ENCODE measurements around the gene MAGIX. TPM values are rescaled to one million over a fixed set of nuclear protein-coding genes. Genes with fewer than 3 reads are reported as not detected.

Gene MAGIX
- total and polyA plus RNA-seq, 5 donors: 9.0 to 16.6 (median 15.9) TPM

- WGBS: 56% methylated on average over 2 of the region's 2 CpGs
- no peak overlapping the region for H3K27ac ChIP-seq (ENCODE audit: low read length)
These were observed 31.0 kb downstream of the MAGIX start for GRCh38 chrX:49193542-49193964.

DNA sequence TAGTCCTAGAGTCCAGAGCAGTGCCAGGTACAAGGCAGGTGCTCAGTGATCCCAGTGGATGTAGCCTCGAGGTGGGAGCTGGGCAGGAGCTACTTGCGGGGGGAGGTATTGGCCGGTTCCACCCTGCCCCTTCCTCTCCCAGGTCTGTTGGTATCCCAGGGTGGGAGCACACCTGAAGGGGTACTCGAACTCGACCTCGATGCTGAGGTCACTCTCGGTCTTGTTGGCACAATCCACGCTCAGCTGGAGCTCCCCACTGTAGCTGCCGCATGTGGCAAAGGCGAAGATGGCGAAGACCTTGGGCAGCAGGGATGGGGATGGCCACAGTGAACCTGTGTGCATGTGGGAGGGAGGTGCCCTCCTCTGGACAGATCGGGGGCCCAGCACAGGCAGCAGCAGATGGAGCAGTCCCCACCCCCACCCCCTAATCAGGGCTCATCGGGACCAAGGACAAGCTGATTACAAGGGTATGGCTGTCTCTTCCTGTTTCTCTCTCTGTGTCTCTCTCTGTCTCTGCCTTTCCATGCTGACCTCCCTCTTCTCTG lies 35.1 kb downstream of the MAGIX start:
- intact Hi-C loops (cut with DNase I): loop anchor here in 2 of 4 donors (10.0 kb wide), 2 partner anchors 67 to 77 kb away; partner anchors contain the start of genes FOXP3 (in 1 of the 2) and PPP1R3F (in 1 of the 2)
- WGBS: 73% methylated on average over 13 of the region's 13 CpGs
- ATAC-seq (no peak), DNase-seq (no peak)
- Histone ChIP-seq H3K27ac (ENCODE audit: low read length) (no peak overlapping the region), H3K27me3 (ENCODE audit: control insufficient read depth, insufficient read depth) (no peaks in the 10 kb centered on the region), H3K9me3 (ENCODE audit: control insufficient read depth, low read length) (no peaks in the 10 kb centered on the region), H3K4me1 (ENCODE audit: control insufficient read depth, insufficient read depth, low read length) (no peaks in the 10 kb centered on the region), H3K4me3 (ENCODE audit: low read length) (no peak overlapping the region)

More at GRCh38 chrX:49193542-49193964, 31.0 kb downstream of the MAGIX start:
- Histone ChIP-seq H3K4me3 (ENCODE audit: low read length) (no peak overlapping the region), H3K4me1 (ENCODE audit: control insufficient read depth, insufficient read depth, low read length) (no peaks in the 10 kb centered on the region), H3K9me3 (ENCODE audit: control insufficient read depth, low read length) (no peaks in the 10 kb centered on the region), H3K27me3 (ENCODE audit: control insufficient read depth, insufficient read depth) (no peaks in the 10 kb centered on the region)
- no peak for ATAC-seq
- intact Hi-C loops (cut with DNase I): loop anchor here in 2 of 4 donors (10.0 kb wide), 2 partner anchors 71 to 81 kb away; partner anchors contain the start of genes FOXP3 (in 1 of the 2) and PPP1R3F (in 1 of the 2)
- no peak for DNase-seq

GRCh38 chrX:49198540-49199314 lies 36.2 kb downstream of the MAGIX start:
- DNase-seq (no peak), ATAC-seq (no peak)
- Histone ChIP-seq H3K27ac (ENCODE audit: low read length) (no peak overlapping the region), H3K27me3 (ENCODE audit: control insufficient read depth, insufficient read depth) (no peaks in the 10 kb centered on the region), H3K4me3 (ENCODE audit: low read length) (no peak overlapping the region), H3K9me3 (ENCODE audit: control insufficient read depth, low read length) (no peaks in the 10 kb centered on the region), H3K4me1 (ENCODE audit: control insufficient read depth, insufficient read depth, low read length) (no peaks in the 10 kb centered on the region)
- 15% methylated on average over 12 of the region's 12 CpGs for WGBS
- intact Hi-C loops (cut with DNase I): loop anchor here in 2 of 4 donors (10.0 kb wide), 2 partner anchors 66 to 76 kb away; partner anchors contain the start of genes FOXP3 (in 1 of the 2) and PPP1R3F (in 1 of the 2)

- no peaks in the 10 kb centered on the region for H3K27me3 ChIP-seq (ENCODE audit: control insufficient read depth, insufficient read depth)
- DNase-seq (no peak), ATAC-seq (no peak)
- WGBS: 10% methylated on average over 11 of the region's 11 CpGs
- H3K27ac ChIP-seq (ENCODE audit: low read length): no peak overlapping the region
- H3K9me3 ChIP-seq (ENCODE audit: control insufficient read depth, low read length): no peaks in the 10 kb centered on the region
- H3K4me1 ChIP-seq (ENCODE audit: control insufficient read depth, insufficient read depth, low read length): no peaks in the 10 kb centered on the region
- no peak overlapping the region for H3K4me3 ChIP-seq (ENCODE audit: low read length)
- intact Hi-C loops (cut with DNase I): loop anchor here in 2 of 4 donors (10.0 kb wide), 2 partner anchors 66 to 76 kb away; partner anchors contain the start of genes FOXP3 (in 1 of the 2) and PPP1R3F (in 1 of the 2)
These were observed 36.7 kb downstream of the MAGIX start for GRCh38 chrX:49199315-49199595.

DNA sequence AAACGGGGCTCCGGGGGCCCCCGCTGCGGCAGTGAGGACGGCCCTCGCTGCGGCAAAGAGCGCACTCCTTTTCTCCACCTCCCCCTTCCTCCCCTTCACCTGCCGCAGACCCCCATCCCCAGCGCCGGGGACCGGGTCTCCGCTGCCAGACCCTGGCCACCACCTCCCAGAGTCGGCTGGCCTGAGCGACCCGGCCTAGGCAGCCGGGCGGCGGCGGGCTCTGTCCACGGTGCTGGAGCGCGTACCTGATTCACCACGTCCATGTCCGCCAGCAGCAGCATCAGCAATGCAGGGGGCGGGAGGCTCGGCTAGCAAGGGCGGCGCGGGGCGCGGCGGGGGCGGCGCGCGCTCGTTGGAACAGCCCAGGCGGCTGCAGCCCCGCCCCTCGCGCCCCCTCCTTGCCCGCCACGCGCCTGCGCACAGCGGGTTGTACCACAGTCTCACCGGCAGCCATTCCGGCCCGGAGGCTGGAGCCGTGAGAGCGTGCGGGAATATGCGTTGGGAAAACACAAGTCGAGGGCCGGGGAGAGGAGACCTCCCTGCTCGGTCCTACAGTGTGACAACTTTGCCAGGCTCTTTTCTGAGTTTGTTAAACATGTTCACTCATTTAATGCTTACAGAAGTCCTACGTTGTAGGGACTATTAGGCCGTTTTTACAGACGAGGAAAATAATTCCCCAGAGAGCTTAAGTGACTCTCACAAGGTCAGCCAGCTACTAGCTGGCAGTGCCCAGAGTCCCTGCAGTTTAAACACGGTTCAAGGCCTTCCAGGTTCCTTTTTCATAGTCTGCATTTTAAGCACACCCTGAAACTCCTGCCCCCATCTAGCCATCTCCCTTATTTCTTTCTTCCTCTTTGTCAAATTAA lies 37.6 kb downstream of the MAGIX start, which contains the start of gene SYP:
Gene SYP (minus strand): TSS at position 288 of the 866 bp plus-strand sequence. CDS start 7 bp downstream, at position 281.
- peak; percentile 90 to 95 (median 95) for DNase-seq
- peak within 1 kb of the TSS; percentile 79 for H3K27ac ChIP-seq (ENCODE audit: low read length)
- no peaks in the 10 kb centered on the region for H3K27me3 ChIP-seq (ENCODE audit: control insufficient read depth, insufficient read depth)
- intact Hi-C loops (cut with DNase I): loop anchor here in 2 of 4 donors (10.0 kb wide), 2 partner anchors 65 to 75 kb away; partner anchors contain the start of genes FOXP3 (in 1 of the 2) and PPP1R3F (in 1 of the 2)
- peak within 1 kb of the TSS; percentile 33 for H3K4me3 ChIP-seq (ENCODE audit: low read length)
- no peaks in the 10 kb centered on the region for H3K9me3 ChIP-seq (ENCODE audit: control insufficient read depth, low read length)
- under 1% methylated on average over 58 of the region's 61 CpGs for WGBS
- no peaks in the 10 kb centered on the region for H3K4me1 ChIP-seq (ENCODE audit: control insufficient read depth, insufficient read depth, low read length)
- ATAC-seq: peak; percentile 91 to 92

GRCh38 chrX:49202022-49202421 lies 39.5 kb downstream of the MAGIX start:
- Histone ChIP-seq H3K4me1 (ENCODE audit: control insufficient read depth, insufficient read depth, low read length) (no peaks in the 10 kb centered on the region), H3K4me3 (ENCODE audit: low read length) (no peak overlapping the region), H3K27me3 (ENCODE audit: control insufficient read depth, insufficient read depth) (no peaks in the 10 kb centered on the region), H3K9me3 (ENCODE audit: control insufficient read depth, low read length) (no peaks in the 10 kb centered on the region), H3K27ac (ENCODE audit: low read length) (no peak overlapping the region)
- 99% methylated on average over 2 of the region's 2 CpGs for WGBS
- DNase-seq: no peak
- intact Hi-C loops (cut with DNase I): no loop called here
- no peak for ATAC-seq

DNA sequence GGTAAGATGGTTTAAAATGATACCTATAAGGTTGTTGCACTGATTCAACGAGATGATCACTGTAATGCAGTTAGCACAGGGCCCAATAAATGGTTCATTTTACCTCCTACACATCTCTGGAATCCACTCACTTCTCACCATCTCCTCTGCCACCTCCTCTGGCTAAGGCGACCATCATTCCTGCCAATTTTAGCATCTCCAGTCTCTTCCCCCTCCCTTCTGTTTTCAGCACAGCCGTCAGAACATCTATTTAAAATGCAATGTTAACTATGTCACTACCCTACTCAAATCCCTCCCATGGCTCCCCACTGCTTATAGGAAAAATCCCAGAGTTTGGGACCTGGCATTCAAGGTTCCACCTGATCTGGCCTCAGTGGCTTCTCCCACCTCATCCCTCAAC lies 41.0 kb downstream of the MAGIX start:
- 50% methylated on average over 3 of the region's 3 CpGs for WGBS
- Histone ChIP-seq H3K27me3 (ENCODE audit: control insufficient read depth, insufficient read depth) (no peaks in the 10 kb centered on the region), H3K4me1 (ENCODE audit: control insufficient read depth, insufficient read depth, low read length) (no peaks in the 10 kb centered on the region), H3K4me3 (ENCODE audit: low read length) (no peak overlapping the region), H3K27ac (ENCODE audit: low read length) (peak overlapping the region; percentile 66), H3K9me3 (ENCODE audit: control insufficient read depth, low read length) (no peaks in the 10 kb centered on the region)
- DNase-seq: no peak
- ATAC-seq: peak in 1 of 2 donors; percentile 35
- intact Hi-C loops (cut with DNase I): no loop called here

DNA sequence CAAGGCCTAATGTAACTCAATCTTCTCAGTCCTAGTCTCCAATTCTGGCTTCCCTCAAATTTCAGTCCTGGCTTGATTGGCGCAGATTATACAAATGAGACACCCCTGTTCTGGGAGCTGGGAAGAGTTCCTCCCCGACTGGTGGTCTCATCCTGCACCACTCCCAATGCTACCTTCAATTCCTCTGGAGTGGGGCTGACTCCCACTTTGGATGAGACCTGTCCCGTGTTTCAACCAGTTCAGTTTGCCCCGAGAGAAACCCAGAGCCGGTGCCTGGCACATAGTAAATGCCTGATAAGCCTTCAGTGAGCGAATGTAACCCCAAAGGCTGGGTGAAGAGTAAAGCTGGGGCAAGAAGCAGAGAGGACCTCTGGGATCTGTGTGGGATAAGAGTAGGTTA lies 41.5 kb downstream of the MAGIX start:
- intact Hi-C loops (cut with DNase I): no loop called here
- H3K4me1 ChIP-seq (ENCODE audit: control insufficient read depth, insufficient read depth, low read length): no peaks in the 10 kb centered on the region
- H3K9me3 ChIP-seq (ENCODE audit: control insufficient read depth, low read length): no peaks in the 10 kb centered on the region
- no peak for DNase-seq
- peak overlapping the region; percentile 66 for H3K27ac ChIP-seq (ENCODE audit: low read length)
- no peaks in the 10 kb centered on the region for H3K27me3 ChIP-seq (ENCODE audit: control insufficient read depth, insufficient read depth)
- WGBS: 78% methylated on average over 6 of the region's 6 CpGs
- H3K4me3 ChIP-seq (ENCODE audit: low read length): no peak overlapping the region
- no peak for ATAC-seq

GRCh38 chrX:49204709-49205108 lies 42.2 kb downstream of the MAGIX start:
- no peak for DNase-seq
- intact Hi-C loops (cut with DNase I): no loop called here
- Histone ChIP-seq H3K4me1 (ENCODE audit: control insufficient read depth, insufficient read depth, low read length) (no peaks in the 10 kb centered on the region), H3K9me3 (ENCODE audit: control insufficient read depth, low read length) (no peaks in the 10 kb centered on the region), H3K27me3 (ENCODE audit: control insufficient read depth, insufficient read depth) (no peaks in the 10 kb centered on the region), H3K4me3 (ENCODE audit: low read length) (no peak overlapping the region), H3K27ac (ENCODE audit: low read length) (no peak overlapping the region)
- no peak for ATAC-seq
- whole genome bisulfite sequencing: 36% methylated on average over 4 of the region's 4 CpGs

DNA sequence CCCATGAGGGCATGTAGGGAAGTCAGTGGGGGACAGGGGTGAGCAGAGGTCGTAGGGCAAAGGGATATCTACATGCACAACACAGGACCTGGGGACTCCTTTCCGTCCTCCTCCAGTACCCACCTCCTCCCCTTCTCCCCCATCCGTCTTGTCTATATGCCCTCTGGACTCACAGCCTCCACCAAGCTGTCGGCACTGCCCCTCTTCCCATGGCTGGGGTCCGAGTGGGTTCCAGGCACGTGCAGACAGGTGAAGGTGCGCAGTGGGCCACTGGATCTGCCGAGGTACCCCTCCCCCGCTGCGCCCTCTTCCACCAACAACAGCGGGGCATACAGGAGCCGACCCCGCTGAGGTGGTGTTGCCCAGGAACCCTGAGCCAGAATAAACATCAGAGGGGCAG lies 42.9 kb downstream of the MAGIX start:
- Histone ChIP-seq H3K27me3 (ENCODE audit: control insufficient read depth, insufficient read depth) (no peaks in the 10 kb centered on the region), H3K9me3 (ENCODE audit: control insufficient read depth, low read length) (no peaks in the 10 kb centered on the region), H3K27ac (ENCODE audit: low read length) (no peak overlapping the region), H3K4me3 (ENCODE audit: low read length) (no peak overlapping the region), H3K4me1 (ENCODE audit: control insufficient read depth, insufficient read depth, low read length) (no peaks in the 10 kb centered on the region)
- DNase-seq (no peak), ATAC-seq (no peak)
- intact Hi-C loops (cut with DNase I): no loop called here
- 82% methylated on average over 13 of the region's 13 CpGs for WGBS
